Measurements from ENCODE around the gene FLNA. TPM values are rescaled to one million over a fixed set of nuclear protein-coding genes. Genes with fewer than 3 reads are reported as not detected.

The FLNA gene
- total and polyA plus RNA-seq, 2 of the 13 experiments (the other 11 are each of a cell fraction or from before 2014, with no cell fraction given) = 83.4 to 174 TPM

- TF ChIP-seq ZBTB43 (CRISPR knock-in tag; conservative IDR thresholded peaks at IDR 0.05) (no peak), TMF1 (CRISPR knock-in tag; IDR thresholded peaks at IDR 0.05; ENCODE audit: low read depth) (no peak), ATF4 (CRISPR knock-in tag; IDR thresholded peaks at IDR 0.05) (no peak), HDAC1 (CRISPR knock-in tag; IDR thresholded peaks at IDR 0.05) (peak; percentile 68), ZIK1 (CRISPR knock-in tag; IDR thresholded peaks at IDR 0.05; ENCODE audit: borderline replicate concordance, low read depth) (0 out of 2 replicates have a peak, but pooled peaks have one; percentile 51), U2AF1 (optimal IDR thresholded peaks at IDR 0.05; ENCODE audit: low read depth, low read length) (no peak), NFAT5 (CRISPR knock-in tag; IDR thresholded peaks at IDR 0.05) (no peak), ZBTB37 (CRISPR knock-in tag; IDR thresholded peaks at IDR 0.05) (no peak), ARNTL (CRISPR knock-in tag; IDR thresholded peaks at IDR 0.05) (no peak), TERF1 (CRISPR knock-in tag; IDR thresholded peaks at IDR 0.05) (no peak), ZNF704 (CRISPR knock-in tag; IDR thresholded peaks at IDR 0.05; ENCODE audit: borderline replicate concordance) (no peak), ZNF3 (CRISPR knock-in tag; IDR thresholded peaks at IDR 0.05) (no peak)
Measured at GRCh38 chrX:154378799-154379568, 4.5 kb upstream of the FLNA start, which contains the start of gene EMD (continued).

Measured in HepG2 (cell line).